Breast epithelium (tissue), 4 donors: ENCODE measurements around the gene OLFML2B. TPM values are rescaled to one million over a fixed set of nuclear protein-coding genes. Genes with fewer than 3 reads are reported as not detected.
A peak's percentile ranks its signal among the peaks of the same experiment; 100 is the strongest.

Experiments used
- DNase-seq, 2 donors: peaks; one replicate each; pipeline ENCODE4 v3.0.0-alpha.2; 2019; ENCODE audit warnings: low spot score in 2 of 2
- H3K27ac ChIP-seq, 2 donors: fragments of 200-600 bp; sonication (generic) in 1 of 2; one replicate each; pipeline ENCODE4 v1.5.1; 2016 to 2019; ENCODE audit warnings: mild to moderate bottlenecking in 1 of 2
- H3K27me3 ChIP-seq, 2 donors: fragments of 200-600 bp; sonication (generic) in 1 of 2; one replicate each; pipeline versions ENCODE4 v1.5.1 to v1.6.0; 2017 to 2019; ENCODE audit warnings: control low read depth in 1 of 2, mild to moderate bottlenecking in 1 of 2
- H3K36me3 ChIP-seq: fragments of 200-600 bp; one replicate; pipeline ENCODE4 v1.5.1; 2019
- H3K4me1 ChIP-seq, 2 donors: fragments of 200-600 bp; sonication (generic); one replicate each; pipeline ENCODE4 v1.5.1; 2016 to 2019; ENCODE audit warnings: control low read depth in 1 of 2
- H3K4me3 ChIP-seq, 3 donors: fragments of 200-600 bp; sonication (generic); 1 replicate in 2 of 3; 2 replicates in 1 of 3; pipeline ENCODE4 v1.5.1; 2016 to 2019; ENCODE audit warnings: mild to moderate bottlenecking in 3 of 3, moderate library complexity in 2 of 3
- H3K9me3 ChIP-seq, 2 donors: fragments of 200-600 bp; sonication (generic) in 1 of 2; one replicate each; pipeline ENCODE4 v1.5.1; 2016 to 2019; ENCODE audit warnings: control low read depth in 1 of 2
- CTCF ChIP-seq, 3 donors: fragments of 450-650 bp; IDR thresholded peaks; one replicate each; pipeline ENCODE4 v1.5.1; 2016 to 2017; ENCODE audit warnings: antibody characterized with exemption in 3 of 3, mild to moderate bottlenecking in 3 of 3, moderate library complexity in 3 of 3
- POLR2A ChIP-seq: fragments of 450-650 bp; IDR thresholded peaks from one replicate; pipeline ENCODE4 v1.6.1; 2016; ENCODE audit warnings: antibody characterized with exemption, mild to moderate bottlenecking, moderate library complexity
- POLR2AphosphoS5 ChIP-seq, 3 donors: sonication (generic); formaldehyde crosslinking; IDR thresholded peaks; one replicate each; pipeline ENCODE4 v1.6.1; 2017; ENCODE audit warnings: antibody characterized with exemption in 3 of 3
- intact Hi-C: fragments of 100-400 bp; cut with DNase I; formaldehyde crosslinking; loops from one replicate; pipeline ENCODE4 v1.15.1; 2023; ENCODE audit warnings: low total_unique reads
- total RNA-seq, 3 donors: library from RNA; depleted of rRNA; stranded (reverse); fragments of >200 nt; gene quantifications; one replicate each; pipeline ENCODE4 v1.1.0, GENCODE V29; 2016

OLFML2B gene
- total RNA-seq, 3 donors from 2014 or later, result 5.2 to 9.6 (median 7.3) TPM

- no peak for DNase-seq
- H3K4me3 ChIP-seq, result peak overlapping the region in 1 of 3 donors; percentile 23
These were observed 19.8 kb downstream of the OLFML2B start for GRCh38 chr1:162003830-162004215.

GRCh38 chr1:162003061-162003829 is 20.4 kb downstream of the OLFML2B start:
- peak overlapping the region in 1 of 2 donors; percentile 74 for H3K27ac ChIP-seq
- no peaks in the 10 kb centered on the region for H3K27me3 ChIP-seq
- no peaks in the 10 kb centered on the region for H3K4me1 ChIP-seq
- DNase-seq, result peak in 1 of 2 donors; percentile 26
- peak in 1 of 3 donors; percentile 40 for TF ChIP-seq POLR2AphosphoS5 (IDR thresholded peaks at IDR 0.05)
- no peak for TF ChIP-seq POLR2A
- no peaks in the 10 kb centered on the region for H3K36me3 ChIP-seq
- peak overlapping the region in 2 of 3 donors; percentile 22 to 23 for H3K4me3 ChIP-seq
- intact Hi-C loops, result no loop called here
- no peaks in the 10 kb centered on the region for H3K9me3 ChIP-seq

More at GRCh38 chr1:162003830-162004215, 19.8 kb downstream of the OLFML2B start:
- Histone ChIP-seq H3K27ac (peak overlapping the region in 1 of 2 donors; percentile 74), H3K27me3 (no peaks in the 10 kb centered on the region), H3K9me3 (no peaks in the 10 kb centered on the region), H3K4me1 (no peaks in the 10 kb centered on the region), H3K36me3 (no peaks in the 10 kb centered on the region)
- TF ChIP-seq CTCF (IDR thresholded peaks at IDR 0.05) (no peak), POLR2A (no peak), POLR2AphosphoS5 (IDR thresholded peaks at IDR 0.05) (no peak)
- intact Hi-C loops, result no loop called here

- Histone ChIP-seq H3K9me3 (no peaks in the 10 kb centered on the region), H3K36me3 (no peaks in the 10 kb centered on the region), H3K4me3 (no peak overlapping the region), H3K4me1 (no peaks in the 10 kb centered on the region), H3K27me3 (no peaks in the 10 kb centered on the region), H3K27ac (no peak overlapping the region)
- no peak for DNase-seq
- no peak for TF ChIP-seq CTCF (IDR thresholded peaks at IDR 0.05)
- no peak for TF ChIP-seq POLR2AphosphoS5 (IDR thresholded peaks at IDR 0.05)
- TF ChIP-seq POLR2A, result no peak
- intact Hi-C loops, result no loop called here
These were observed 23.6 kb downstream of the OLFML2B start for GRCh38 chr1:162000053-162000420.

- Histone ChIP-seq H3K4me3 (no peak overlapping the region), H3K36me3 (no peaks in the 10 kb centered on the region), H3K27me3 (no peaks in the 10 kb centered on the region), H3K4me1 (no peaks in the 10 kb centered on the region), H3K9me3 (no peaks in the 10 kb centered on the region), H3K27ac (no peak overlapping the region)
- TF ChIP-seq POLR2A (no peak), POLR2AphosphoS5 (IDR thresholded peaks at IDR 0.05) (no peak), CTCF (IDR thresholded peaks at IDR 0.05) (no peak)
- DNase-seq, result no peak
- intact Hi-C loops, result no loop called here
These were observed 24.2 kb downstream of the OLFML2B start for GRCh38 chr1:161999301-162000052.

- DNase-seq, result no peak
- H3K36me3 ChIP-seq, result no peaks in the 10 kb centered on the region
- intact Hi-C loops, result no loop called here
- no peaks in the 10 kb centered on the region for H3K9me3 ChIP-seq
- TF ChIP-seq POLR2A (no peak), POLR2AphosphoS5 (IDR thresholded peaks at IDR 0.05) (no peak), CTCF (IDR thresholded peaks at IDR 0.05) (no peak)
- no peaks in the 10 kb centered on the region for H3K27me3 ChIP-seq
- no peak overlapping the region for H3K4me3 ChIP-seq
- H3K4me1 ChIP-seq, result no peaks in the 10 kb centered on the region
- no peak overlapping the region for H3K27ac ChIP-seq
These were observed 24.9 kb downstream of the OLFML2B start for GRCh38 chr1:161998811-161999210.
